ENCODE results near the gene CFAP57.

GRCh38 chr1:43174873-43175272 lies 2.7 kb downstream of the CFAP57 start:
- TF ChIP-seq CTCF (conservative IDR thresholded peaks at IDR 0.05; ENCODE audit: low read length) (no peak), EZH2phosphoT487 (IDR thresholded peaks at IDR 0.05; ENCODE audit: borderline replicate concordance) (no peak)
